Ovary (tissue), 3 donors: ENCODE data around the gene TBC1D9B.
A peak's percentile ranks its signal among the peaks of the same experiment; 100 is the strongest.

ENCODE experiments used
- CTCF ChIP-seq, 3 donors: fragments of 450-650 bp in 2 of 3; fragments of 200-600 bp in 1 of 3; IDR thresholded peaks; one replicate each; pipeline versions ENCODE4 v1.5.1 to v1.8.0; 2016 to 2022; ENCODE audit warnings: antibody characterized with exemption in 3 of 3, mild to moderate bottlenecking in 1 of 3
- EP300 ChIP-seq: sonication (generic); formaldehyde crosslinking; IDR thresholded peaks from one replicate; pipeline ENCODE4 v1.6.1; 2017; ENCODE audit warnings: antibody characterized with exemption
- POLR2A ChIP-seq: fragments of 450-650 bp; IDR thresholded peaks from one replicate; pipeline ENCODE4 v1.6.1; 2017; ENCODE audit warnings: antibody characterized with exemption, mild to moderate bottlenecking, moderate library complexity
- donor health status: DM: no; HTN: no; CAD: no.

GRCh38 chr5:179816796-179817469 is 90.8 kb downstream of the TBC1D9B start:
- peak in 1 of 3 donors; percentile 15 for TF ChIP-seq CTCF (IDR thresholded peaks at IDR 0.05)
- TF ChIP-seq POLR2A, result peak; percentile 9
- no peak for TF ChIP-seq EP300
